Right renal cortex interstitium (tissue), 3 donors: ENCODE results near the gene POLN. TPM values are rescaled to one million over a fixed set of nuclear protein-coding genes. Genes with fewer than 3 reads are reported as not detected.
"Not testable (repeated sequence)": the region's sequence is repeated elsewhere in the genome, so short reads cannot be mapped to it uniquely, and the experiment has no call there.

Experiments
- DNase-seq, 3 donors: peaks; one replicate each; pipeline ENCODE4 v3.0.0-alpha.2; 2013; ENCODE audit warnings: low read depth in 3 of 3, low spot score in 2 of 3
- polyA plus RNA-seq, 3 donors: library from polyadenylated mRNA; unstranded; fragments of 120-200 nt; gene quantifications; one replicate each; pipeline ENCODE4 v1.2.1, GENCODE V29; 2013; ENCODE audit not compliant: insufficient read length in 3 of 3

The POLN gene
- polyA plus RNA-seq, 3 donors: 2.5 to 3.3 (median 2.8) TPM

DNA sequence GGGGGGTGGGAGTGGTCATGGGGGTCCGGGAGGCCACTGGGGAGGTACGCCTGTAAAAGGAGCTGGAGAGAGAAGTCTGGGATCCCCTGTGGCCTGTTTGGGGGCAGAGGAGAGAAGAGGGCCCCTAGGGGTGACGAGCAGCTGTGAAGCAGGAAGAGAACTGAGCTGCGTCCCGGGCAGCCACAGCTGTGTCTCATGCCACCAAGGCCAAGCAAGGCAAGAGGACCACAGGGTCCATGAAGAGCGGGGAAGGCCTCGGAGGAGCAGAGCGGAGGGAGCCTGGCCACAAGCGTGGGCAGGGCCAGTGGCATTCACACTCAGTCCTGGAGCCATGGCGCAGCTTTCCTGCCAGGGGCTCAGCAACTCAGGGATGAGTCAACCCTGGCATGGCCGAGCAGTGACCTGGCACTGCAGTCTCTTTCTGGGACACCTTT is 196.4 kb downstream of the POLN start:
- DNase-seq: no peak

DNA sequence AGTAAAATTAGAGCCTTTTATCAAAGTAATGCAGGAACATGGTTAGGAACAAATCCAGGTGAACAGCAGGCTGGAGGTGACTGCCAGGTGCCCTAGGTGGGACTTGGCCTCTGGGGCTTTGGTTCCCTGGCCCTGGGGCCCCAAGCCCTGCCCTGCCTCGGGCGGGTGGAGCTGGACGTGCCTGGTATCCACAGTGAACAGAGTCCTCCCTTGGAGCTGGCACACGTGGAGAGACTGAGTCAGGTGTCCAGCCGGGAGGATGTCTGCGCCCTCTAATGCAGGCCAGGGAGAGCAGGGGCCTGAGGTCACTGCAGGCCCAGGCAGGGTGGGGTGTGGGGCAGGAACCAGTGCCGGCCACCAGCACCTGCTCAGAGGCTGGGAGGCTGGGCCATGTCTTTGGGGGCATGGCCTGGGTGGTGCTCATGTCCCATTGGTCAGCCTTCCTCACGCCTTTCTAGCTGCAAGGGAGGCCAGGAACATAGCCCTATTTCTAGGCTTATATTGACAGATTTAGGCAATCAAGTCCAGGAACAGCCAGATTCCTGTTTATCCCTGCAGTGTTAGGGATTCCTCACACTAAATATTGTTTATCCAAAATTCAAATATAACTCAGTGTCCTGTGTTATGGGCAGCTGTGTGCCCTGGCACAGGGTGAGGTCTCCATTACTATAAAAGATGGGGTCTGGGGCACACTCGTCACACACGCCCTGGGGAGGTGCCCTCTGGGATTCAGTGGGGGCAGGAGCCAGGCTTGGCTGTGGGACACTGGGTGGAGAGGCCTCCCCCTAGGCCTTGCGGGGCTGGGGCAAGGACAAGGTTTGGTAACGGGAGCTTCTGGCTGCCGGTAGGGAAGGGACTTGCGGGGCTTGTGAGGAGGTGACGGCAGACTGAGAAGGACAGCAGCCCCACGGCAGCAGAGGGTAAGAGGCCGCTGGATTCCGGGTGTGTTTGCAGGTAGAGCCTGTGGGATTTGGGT is 197.1 kb downstream of the POLN start:
- DNase-seq: no peak

GRCh38 chr4:2044119-2044485 is 197.8 kb downstream of the POLN start:
- DNase-seq: no peak

DNA sequence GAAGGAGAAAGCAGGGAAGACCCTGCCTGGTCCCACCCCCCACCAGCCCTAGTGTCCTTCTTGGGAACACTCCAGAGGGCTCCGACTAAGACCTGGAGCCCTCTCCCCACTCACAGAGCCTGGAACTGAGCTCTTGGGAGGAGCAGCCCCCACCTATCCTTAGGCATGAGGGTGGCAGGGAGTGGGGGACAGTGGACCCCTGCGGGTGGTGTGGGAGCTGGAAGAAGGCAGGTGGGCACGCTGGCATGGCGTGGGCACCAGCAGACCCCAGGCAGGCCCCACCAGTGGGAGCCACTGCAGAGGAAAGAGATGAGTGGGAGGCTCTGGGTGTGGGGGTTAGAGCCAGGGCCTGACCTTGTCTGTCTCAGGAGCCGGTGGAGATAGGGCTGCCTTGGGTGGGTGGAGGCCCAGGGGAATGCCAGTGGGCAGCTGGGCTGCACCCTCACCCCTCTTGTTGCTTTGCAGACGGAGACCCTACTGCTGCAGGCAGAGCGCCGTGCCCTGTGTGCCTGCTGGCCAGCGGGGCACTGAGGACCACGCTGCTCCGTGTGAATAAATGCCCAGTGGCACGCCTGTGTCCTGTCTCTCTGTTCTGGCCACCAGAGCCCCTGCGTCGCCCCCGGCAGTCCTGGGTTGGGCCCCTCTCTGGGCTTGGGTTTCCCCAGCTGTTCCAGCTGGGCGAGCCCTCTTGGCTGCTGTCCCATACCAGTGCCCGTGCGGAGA is 198.4 kb downstream of the POLN start:
- no peak for DNase-seq

DNA sequence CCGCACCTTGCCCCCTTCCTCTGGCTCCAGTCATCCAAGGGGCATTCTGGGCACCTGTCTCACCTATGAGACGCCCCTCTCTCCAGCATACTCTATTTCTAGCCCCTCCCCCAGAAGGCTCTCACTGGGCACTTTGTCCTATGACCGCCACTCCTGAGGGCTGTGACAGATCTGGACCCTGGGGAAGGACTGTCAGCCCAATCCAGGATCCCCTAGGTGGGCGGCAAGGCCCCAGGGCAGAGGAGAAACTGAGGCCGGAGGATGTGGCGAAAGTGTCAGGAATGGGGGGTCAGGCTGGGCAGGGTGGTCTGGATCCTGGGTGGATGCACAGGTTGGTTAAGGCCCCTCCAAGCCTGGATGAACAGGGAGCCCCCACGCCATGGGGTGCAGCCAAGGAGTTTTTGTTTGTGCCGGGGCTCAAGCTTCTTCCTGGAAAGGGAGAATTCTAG is 198.9 kb downstream of the POLN start:
- no peak for DNase-seq

DNA sequence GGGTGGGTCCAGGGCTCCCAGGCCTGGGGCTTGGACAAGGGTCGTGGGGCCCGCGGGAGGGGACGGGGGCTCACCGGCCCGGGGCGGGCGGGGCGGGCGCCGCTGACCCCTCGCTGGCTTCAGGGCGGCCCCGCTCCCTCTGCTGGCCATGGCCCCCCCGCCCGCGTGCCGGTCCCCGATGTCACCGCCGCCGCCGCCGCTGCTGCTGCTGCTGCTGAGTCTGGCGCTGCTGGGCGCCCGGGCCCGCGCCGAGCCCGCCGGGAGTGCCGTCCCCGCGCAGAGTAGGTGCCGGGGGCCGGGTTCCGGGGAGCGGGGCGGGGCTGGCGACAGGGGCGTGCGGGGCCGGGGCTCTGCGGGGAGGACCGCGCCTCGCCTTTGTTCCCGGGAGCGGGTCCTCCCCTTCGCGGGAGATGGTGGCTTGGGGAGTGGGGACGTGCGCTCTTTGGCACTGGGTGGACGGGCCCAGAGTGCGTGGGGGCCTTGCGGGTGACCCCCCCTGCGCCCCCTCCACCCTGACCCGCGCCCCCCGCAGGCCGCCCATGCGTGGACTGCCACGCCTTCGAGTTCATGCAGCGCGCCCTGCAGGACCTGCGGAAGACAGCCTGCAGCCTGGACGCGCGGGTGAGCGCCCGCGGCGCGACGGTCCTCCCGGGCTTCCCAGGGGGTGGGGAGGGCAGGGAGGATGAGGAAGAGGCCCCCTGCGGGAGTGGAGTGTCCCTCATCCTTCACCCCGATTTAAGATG is 199.5 kb downstream of the POLN start:
- DNase-seq: no peak

DNA sequence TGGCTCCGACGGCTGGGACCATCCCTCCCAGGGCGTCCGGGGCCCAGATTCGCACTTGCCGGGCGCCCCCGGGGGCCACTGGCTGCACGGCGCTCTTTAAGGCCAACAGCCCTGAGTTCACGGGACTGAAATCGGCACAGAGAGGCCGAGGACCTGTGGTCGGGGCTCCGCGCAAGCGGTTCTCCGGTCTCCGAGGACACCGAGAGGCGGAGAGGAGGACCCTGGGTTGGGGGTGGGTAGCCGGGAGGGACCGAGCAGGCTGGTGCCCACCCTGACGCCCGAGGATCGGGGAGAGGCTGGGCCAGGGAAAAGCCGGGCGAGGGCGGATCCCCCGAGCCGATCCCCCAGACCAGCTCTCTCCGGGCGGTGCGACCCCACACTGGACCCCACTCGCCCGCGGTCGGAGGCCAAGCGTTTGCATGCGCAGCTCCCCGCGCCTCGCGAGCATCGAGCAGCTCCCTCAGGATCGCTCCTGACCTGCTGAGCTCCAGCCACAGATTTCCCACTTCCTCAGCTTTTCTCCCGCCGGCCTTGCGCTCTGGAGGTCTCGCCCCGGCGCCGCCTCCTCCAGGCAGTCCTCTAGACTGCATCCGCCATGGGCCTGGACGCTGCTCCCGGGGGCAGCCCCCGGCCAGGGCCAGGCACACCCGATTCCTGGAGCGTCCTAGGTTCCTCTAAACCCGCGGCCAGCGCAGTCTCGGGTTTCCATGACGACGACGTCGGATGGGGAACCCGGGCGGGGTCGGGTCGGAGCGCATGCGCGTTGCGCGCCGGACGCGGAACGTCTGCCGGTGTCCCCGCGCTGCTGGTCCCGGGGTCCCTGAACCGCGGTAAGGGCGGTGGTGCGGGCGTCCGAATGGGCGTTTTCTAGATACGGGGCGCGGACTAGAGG is 200.4 kb downstream of the POLN start:
- peak; percentile 29 to 66 (median 41) for DNase-seq

DNA sequence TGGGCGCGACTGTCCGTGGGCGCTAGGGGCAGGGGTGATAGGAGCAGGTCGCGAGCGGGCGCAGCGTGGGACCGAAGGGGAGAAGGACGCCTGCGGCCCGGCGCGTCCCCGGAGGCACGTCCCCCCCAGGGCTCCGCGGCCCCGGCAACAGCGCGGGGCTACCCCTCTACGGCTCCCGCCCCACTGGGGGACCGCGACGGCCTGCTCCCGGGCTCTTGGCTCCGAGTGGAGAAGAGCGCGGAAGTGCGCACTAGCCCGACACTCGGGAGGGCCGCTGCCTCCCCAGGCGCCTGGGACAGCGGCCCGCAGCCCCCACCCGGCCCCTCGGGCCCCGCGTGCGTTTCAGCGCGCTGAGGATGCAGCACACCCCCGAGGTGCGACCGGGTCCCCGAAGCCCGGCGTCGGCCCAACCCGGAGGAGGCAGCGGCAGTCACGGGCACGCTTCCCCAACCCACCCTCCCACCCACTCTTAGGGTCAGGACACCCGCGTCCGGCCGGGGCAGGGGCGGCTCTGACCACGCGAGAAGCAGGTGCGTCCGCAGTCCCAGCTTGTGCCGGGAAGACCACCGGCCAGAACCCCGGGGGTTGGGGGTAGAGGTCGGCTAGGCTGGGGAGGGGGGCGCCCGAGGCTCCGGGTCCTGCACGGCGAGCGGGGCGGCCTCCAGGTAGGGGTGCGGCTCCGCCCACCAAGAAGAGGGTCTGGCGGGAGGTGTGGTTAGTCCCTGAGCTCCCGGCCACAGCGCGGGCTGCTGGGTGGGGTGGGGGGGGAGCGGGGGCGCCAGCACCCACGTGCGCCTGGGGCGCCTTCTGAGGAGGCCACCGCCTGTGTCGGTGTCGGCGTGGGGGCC is 201.3 kb downstream of the POLN start:
- no peak for DNase-seq

GRCh38 chr4:2036866-2037265 is 205.1 kb downstream of the POLN start:
- no peak for DNase-seq

DNA sequence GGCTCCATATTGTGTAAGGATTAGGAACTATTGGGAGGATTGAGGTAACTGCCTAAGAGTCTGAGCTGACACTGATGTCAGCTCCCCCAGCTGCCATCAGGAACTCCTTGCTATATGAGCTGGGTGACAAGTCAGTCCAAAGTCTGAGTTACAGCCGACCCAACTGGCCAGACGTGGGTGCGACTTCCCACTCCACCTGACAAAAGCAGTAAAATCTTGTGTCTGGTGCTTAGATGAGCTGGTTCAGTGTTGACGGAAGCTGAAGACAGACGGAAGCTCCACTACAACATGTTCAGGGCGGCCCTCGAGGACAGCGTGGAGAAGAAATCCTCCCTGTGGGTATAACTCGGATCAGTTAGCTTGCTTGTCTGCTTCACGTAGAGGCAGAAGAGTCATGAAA is 205.6 kb downstream of the POLN start:
- DNase-seq: no peak

GRCh38 chr4:2031161-2031560 is 210.8 kb downstream of the POLN start:
- not testable (repeated sequence) for DNase-seq

DNA sequence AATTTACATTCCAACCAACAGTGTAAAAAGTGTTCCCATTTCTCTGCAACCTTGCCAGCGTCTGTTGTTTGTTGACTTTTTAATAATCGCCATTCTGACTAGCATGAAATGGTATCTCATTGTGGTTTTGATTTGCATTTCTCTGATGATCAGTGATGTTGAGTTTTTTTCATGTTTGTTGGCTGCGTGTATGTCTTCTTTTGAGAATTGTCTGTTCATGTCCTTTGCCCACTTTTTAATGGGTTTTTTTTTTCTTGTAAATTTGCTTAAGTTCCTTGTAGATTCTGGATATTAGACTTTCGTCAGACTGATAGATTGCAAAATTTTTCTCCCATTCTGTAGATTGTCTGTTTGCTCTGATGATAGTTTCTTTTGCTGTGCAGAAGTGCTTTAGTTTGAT is 214.8 kb downstream of the POLN start:
- DNase-seq: not testable (repeated sequence)

DNA sequence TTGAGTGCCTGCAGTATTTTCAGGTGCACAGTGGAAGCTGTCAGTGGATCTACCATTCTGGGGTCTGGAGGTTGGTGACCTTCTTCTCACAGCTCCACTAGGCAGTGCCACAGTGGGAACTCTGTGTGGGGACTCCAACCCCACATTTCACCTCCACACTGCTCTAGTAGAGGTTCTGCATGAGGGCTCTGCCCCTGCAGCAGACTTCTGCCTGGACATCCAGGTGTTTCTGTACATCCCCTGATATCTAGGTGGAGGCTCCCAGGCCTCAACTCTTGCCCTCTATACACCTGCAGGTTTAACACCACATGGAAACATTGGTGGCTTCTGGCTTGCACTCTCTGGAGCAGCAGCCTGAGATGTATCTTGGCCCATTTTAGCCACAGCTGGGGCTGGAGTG is 216.1 kb downstream of the POLN start:
- no peak for DNase-seq

DNA sequence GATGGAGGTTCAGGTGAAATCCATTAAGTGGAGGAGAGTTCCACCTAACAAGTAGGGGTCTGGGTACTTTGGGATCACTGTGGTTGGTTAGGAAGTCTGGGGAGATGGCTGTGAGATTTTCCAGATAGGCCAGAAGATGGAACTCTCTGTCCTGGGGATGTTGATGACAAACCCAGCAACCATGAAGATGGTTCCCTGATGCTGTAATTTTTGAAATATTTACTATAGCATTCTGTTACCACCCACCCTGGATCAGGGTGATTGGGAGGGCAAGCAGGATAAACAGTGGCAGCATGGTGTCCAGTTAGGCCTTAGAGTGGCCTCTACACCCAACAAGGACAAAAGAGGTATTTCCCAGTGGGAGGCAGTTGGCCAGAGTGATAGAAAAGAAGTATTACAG is 217.2 kb downstream of the POLN start:
- DNase-seq: no peak

Other genes with a start within 250 kb of the POLN start
- 10 to 100 TPM; 23.7 to 25.8 (median 24.4) TPM for gene NELFA, start 233.1 kb downstream of the POLN start, polyA plus RNA-seq
- gene NAT8L, start 182.8 kb downstream of the POLN start, polyA plus RNA-seq: 1 to 10 TPM; 5.6 to 7.6 (median 7.3) TPM
- gene HAUS3, start within 50 bp of the POLN start, polyA plus RNA-seq: 10 to 100 TPM; 17.0 to 21.1 (median 19.7) TPM
- 10 to 100 TPM; 46.4 to 46.8 (median 46.7) TPM for gene MXD4, start 20.0 kb upstream of the POLN start, polyA plus RNA-seq
- 1 to 10 TPM; 1.7 to 1.8 (median 1.8) TPM for gene ZFYVE28, start 176.5 kb upstream of the POLN start, polyA plus RNA-seq
- under 1 TPM; 0.55 to 0.69 (median 0.57) TPM for gene CFAP99, start 176.8 kb upstream of the POLN start, polyA plus RNA-seq
- 10 to 100 TPM; 61.3 to 68.2 (median 67.4) TPM for gene RNF4, start 227.0 kb upstream of the POLN start, polyA plus RNA-seq